Upper lobe of right lung (tissue), 1 donor: ENCODE measurements around the gene PDLIM4. TPM values are rescaled to one million over a fixed set of nuclear protein-coding genes. Genes with fewer than 3 reads are reported as not detected.

Experiments
- ATAC-seq: fragments of 200-7000 bp; cut with Tn5 transposase; one replicate; pipeline ENCODE4 v1.9.1; 2020; ENCODE audit warnings: mild to moderate bottlenecking, moderate library complexity
- DNase-seq: peaks from one replicate; pipeline ENCODE4 v3.0.0-alpha.2; 2020
- H3K27ac ChIP-seq: fragments of 200-600 bp; one replicate; pipeline ENCODE4 v1.8.0; 2022
- H3K27me3 ChIP-seq: fragments of 200-600 bp; one replicate; pipeline ENCODE4 v1.8.0; 2022; ENCODE audit warnings: mild to moderate bottlenecking
- H3K36me3 ChIP-seq: fragments of 200-600 bp; one replicate; pipeline ENCODE4 v1.8.0; 2022
- H3K4me1 ChIP-seq: fragments of 200-600 bp; one replicate; pipeline ENCODE4 v1.8.0; 2022
- H3K4me3 ChIP-seq: fragments of 200-600 bp; one replicate; pipeline ENCODE4 v1.8.0; 2022; ENCODE audit warnings: mild to moderate bottlenecking
- H3K9me3 ChIP-seq: fragments of 200-600 bp; one replicate; pipeline ENCODE4 v1.8.0; 2022
- intact Hi-C: fragments of 100-400 bp; cut with DNase I; formaldehyde crosslinking; loops from one replicate; pipeline ENCODE4 v1.11.0; 2022
- total RNA-seq: library from RNA; stranded (reverse); fragmentation: NEBNext Ultra II Directional; extraction: Animal tissue kit (Norgen Biotek cat#: 25700); gene quantifications from one replicate; pipeline ENCODE4 v1.2.1, GENCODE V29; 2021
- TF ChIP-seq, protein P1 (sequence below): fragments of 200-600 bp; IDR thresholded peaks from one replicate; pipeline ENCODE4 v1.8.0; 2022; ENCODE audit warnings: antibody characterized with exemption
- donor health status: DM: no; HTN: yes; CAD: no; lungs with severe emphysema.

PDLIM4 gene
- total RNA-seq, 1 donor from 2014 or later: 7.4 TPM

DNA sequence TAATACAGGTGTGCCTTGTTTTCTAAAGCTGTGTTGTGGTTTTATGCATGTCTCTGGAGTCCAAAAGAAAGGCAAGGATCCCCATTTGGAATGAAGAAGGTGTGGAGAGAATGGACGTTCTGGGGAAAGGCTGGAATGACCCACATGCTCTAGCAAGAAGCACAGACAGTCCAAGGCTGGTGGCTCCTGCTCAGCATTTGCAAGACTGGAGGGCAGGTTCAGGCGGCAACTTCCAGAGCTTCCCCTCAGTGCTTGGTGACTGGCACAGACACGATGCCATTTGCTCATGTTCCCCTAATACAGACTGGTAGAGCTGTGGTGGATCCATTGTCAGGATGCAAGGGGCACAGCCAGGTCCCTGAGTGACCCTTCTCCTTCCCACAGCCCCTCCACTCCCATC is 44.9 kb downstream of the PDLIM4 start:
- intact Hi-C loops: no loop called here
- Histone ChIP-seq H3K4me1 (no peaks in the 10 kb centered on the region), H3K27ac (no peak overlapping the region), H3K9me3 (no peaks in the 10 kb centered on the region), H3K4me3 (no peak overlapping the region), H3K36me3 (no peaks in the 10 kb centered on the region), H3K27me3 (no peaks in the 10 kb centered on the region)
- TF ChIP-seq, protein P1, sequence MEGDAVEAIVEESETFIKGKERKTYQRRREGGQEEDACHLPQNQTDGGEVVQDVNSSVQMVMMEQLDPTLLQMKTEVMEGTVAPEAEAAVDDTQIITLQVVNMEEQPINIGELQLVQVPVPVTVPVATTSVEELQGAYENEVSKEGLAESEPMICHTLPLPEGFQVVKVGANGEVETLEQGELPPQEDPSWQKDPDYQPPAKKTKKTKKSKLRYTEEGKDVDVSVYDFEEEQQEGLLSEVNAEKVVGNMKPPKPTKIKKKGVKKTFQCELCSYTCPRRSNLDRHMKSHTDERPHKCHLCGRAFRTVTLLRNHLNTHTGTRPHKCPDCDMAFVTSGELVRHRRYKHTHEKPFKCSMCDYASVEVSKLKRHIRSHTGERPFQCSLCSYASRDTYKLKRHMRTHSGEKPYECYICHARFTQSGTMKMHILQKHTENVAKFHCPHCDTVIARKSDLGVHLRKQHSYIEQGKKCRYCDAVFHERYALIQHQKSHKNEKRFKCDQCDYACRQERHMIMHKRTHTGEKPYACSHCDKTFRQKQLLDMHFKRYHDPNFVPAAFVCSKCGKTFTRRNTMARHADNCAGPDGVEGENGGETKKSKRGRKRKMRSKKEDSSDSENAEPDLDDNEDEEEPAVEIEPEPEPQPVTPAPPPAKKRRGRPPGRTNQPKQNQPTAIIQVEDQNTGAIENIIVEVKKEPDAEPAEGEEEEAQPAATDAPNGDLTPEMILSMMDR: no peak
- DNase-seq (no peak), ATAC-seq (no peak)

DNA sequence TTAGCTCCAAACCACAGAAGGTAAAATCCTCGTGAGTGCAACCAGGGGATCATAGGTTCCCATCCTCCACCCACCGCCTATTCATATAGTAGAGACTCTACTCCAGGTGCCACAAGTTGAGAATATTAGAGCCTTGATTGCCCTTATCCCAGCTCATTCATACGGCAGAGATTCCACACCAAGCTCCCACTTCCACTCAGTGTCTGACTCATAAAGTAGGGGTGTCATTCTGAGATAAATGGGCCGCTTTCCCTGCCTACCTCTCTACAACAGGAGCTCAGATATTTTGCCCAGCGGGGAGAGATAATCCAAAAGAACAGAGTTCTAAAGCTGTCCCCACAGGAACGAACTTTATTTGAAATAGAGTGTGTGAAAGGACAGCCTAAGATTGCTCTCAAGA is 46.1 kb downstream of the PDLIM4 start:
- Histone ChIP-seq H3K27ac (no peak overlapping the region), H3K36me3 (no peaks in the 10 kb centered on the region), H3K9me3 (no peaks in the 10 kb centered on the region), H3K4me3 (no peak overlapping the region), H3K27me3 (no peaks in the 10 kb centered on the region), H3K4me1 (no peaks in the 10 kb centered on the region)
- ATAC-seq (no peak), DNase-seq (no peak)
- TF ChIP-seq, protein P1: no peak
- intact Hi-C loops: no loop called here

DNA sequence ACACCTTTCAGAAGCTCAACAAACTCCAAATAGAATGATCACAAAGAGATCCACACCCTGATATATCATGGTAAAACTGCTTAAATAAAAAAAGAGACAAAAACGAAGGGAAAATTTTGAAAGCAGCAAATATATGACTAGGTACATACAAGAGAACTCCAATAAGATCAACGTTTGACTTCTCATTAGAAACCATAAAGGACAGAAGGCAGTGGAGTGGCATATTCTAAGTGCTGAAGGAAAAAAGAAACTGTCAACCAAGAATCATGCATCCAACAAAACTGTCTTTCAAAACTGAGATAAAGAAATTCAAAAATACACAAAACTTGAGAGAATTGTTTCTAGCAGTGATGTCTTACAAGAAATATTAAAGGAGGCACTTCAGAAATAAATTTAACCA is 47.9 kb downstream of the PDLIM4 start:
- Histone ChIP-seq H3K4me1 (no peaks in the 10 kb centered on the region), H3K27ac (no peak overlapping the region), H3K4me3 (no peak overlapping the region), H3K27me3 (no peaks in the 10 kb centered on the region), H3K36me3 (no peaks in the 10 kb centered on the region), H3K9me3 (no peaks in the 10 kb centered on the region)
- DNase-seq: no peak
- TF ChIP-seq, protein P1: no peak
- no peak for ATAC-seq
- intact Hi-C loops: no loop called here

DNA sequence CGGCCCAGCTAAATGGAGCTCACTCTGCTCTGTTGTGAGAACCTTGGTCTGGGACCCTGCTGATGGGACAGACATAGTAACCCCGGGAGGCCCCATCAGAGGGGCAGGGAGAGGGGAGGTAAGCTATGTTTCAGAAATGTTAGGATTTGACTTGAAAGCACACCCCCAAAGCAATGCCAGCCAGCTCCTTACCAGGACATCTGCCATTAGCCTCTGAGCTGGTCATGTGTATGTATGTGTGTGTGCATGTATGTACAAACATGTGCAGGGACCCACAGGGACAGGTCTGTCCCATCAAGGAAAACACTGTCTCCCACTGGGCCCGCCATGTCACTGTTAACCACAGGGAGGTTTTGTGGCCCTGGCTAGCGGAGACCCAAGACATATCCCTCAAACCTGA is 51.2 kb downstream of the PDLIM4 start:
- Histone ChIP-seq H3K4me3 (no peak overlapping the region), H3K36me3 (no peaks in the 10 kb centered on the region), H3K27ac (no peak overlapping the region), H3K4me1 (no peaks in the 10 kb centered on the region), H3K27me3 (no peaks in the 10 kb centered on the region), H3K9me3 (no peaks in the 10 kb centered on the region)
- no peak for ATAC-seq
- intact Hi-C loops: no loop called here
- no peak for DNase-seq
- TF ChIP-seq, protein P1: no peak

DNA sequence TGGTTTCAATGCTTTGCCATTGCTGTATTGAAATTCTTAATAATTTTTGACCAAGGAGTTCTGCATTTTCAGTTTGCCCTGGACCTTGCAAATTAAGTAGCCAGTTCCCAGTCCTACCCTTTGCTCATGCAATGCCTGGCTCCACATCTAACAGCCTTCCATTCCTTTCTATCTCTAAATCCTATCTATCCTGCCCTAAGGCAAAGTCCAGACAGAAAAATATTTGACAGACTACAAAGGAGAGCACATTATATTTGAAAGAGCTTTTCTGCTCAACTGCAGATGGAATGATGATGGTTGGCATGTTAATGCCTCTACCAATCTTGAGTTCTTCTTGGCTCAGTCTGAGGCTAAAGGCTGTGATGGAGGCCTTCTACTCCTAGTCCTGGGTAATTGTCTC is 52.2 kb downstream of the PDLIM4 start:
- intact Hi-C loops: no loop called here
- TF ChIP-seq, protein P1: no peak
- no peak for DNase-seq
- H3K27me3 ChIP-seq: no peaks in the 10 kb centered on the region
- H3K36me3 ChIP-seq: no peaks in the 10 kb centered on the region
- H3K27ac ChIP-seq: no peak overlapping the region
- H3K4me1 ChIP-seq: no peaks in the 10 kb centered on the region
- no peak overlapping the region for H3K4me3 ChIP-seq
- ATAC-seq: no peak
- no peaks in the 10 kb centered on the region for H3K9me3 ChIP-seq

DNA sequence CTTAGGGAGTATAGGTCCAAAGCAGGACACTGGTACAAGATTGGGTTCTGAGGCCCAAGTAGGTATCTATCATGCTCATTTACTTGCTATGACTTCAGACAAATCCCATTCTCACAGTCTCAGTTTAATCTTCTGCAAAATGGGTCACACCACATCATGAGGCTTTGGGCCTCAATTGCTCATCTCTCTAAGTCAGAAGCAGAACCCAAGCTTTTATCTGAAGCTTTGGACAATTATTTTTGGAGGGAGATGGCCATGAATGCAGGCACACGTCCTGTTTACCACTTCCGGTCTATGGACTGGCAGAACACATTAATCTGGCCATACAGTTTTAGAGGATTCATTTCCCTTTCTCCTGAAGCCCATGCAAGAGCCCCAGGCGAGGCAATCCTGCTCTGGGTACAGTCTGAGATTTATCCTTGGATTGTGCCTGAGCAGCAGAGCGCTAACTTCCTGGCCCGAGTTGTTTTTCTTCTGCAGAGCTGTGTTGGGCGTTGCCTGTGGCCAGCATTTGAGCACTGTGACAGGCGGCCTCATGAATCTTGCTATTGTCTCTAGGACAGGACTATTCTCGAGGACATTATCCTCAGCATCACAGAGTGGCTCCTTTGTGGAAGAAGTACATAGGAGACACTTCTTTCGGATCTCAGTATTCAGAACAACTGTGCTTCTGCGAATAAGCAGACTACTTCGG is 52.8 kb downstream of the PDLIM4 start:
- no peaks in the 10 kb centered on the region for H3K9me3 ChIP-seq
- no peak overlapping the region for H3K27ac ChIP-seq
- DNase-seq (no peak), ATAC-seq (no peak)
- H3K36me3 ChIP-seq: no peaks in the 10 kb centered on the region
- no peaks in the 10 kb centered on the region for H3K4me1 ChIP-seq
- TF ChIP-seq, protein P1: no peak
- intact Hi-C loops: no loop called here
- H3K27me3 ChIP-seq: no peaks in the 10 kb centered on the region
- no peak overlapping the region for H3K4me3 ChIP-seq
